AG04449 (cell line): ENCODE results near the gene MOCS1.

Source experiments
- CTCF ChIA-PET: fragments of 350-600 bp; formaldehyde crosslinking; extraction: SDS; loops from one replicate; lab custom pipeline; 2021; ENCODE audit warnings: antibody characterized with exemption; lab: Yijun Ruan, JAX
- POLR2A ChIA-PET: fragments of 400-600, 350-600 bp; formaldehyde crosslinking; extraction: SDS; loops from one replicate; lab custom pipeline; 2020; ENCODE audit warnings: antibody characterized with exemption, inconsistent platforms; lab: Yijun Ruan, JAX
- DNase-seq: peaks from one replicate; pipeline ENCODE4 v3.0.0-alpha.2; 2010; ENCODE audit warnings: low read depth, low spot score
- H3K4me3 ChIP-seq: 2 replicates; pipeline ENCODE4 v1.5.1; 2011; ENCODE audit warnings: low read depth, mild to moderate bottlenecking, control low read depth, low read length
- CTCF ChIP-seq: IDR thresholded peaks from one replicate; pipeline ENCODE4 v1.5.1; 2011; ENCODE audit warnings: mild to moderate bottlenecking, moderate library complexity, low read length, control low read depth, inconsistent platforms; ENCODE audit not compliant: insufficient read depth; ENCODE audit errors: missing control alignments

The MOCS1 gene

DNA sequence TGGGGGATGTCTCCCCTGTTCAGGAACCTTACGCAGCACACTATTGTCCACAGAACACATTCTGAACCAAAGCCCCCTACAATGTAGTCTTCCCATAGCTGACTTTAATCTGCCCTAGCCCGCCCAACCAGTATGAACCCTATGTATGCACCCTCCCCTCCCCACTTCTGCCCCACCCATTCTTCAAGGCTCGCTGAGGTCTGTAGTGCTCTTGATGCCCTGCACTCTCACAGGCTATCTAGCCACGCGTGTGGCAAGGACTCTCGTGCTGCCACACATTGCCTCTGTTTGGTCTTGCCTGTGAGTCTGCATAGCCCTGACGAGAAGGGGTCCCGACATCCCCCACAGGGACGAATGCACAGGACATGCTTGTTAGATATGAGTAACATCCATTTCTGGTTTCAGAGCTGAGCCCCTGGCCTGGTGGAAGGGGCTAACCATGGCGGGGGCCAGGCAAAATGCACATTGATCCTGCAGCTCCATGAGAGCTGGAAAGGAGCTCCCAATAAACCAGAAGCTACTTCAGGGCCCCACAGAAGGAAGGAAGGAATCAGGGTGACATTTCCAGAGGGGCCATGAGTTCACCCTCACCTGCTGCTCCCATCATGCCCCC, 22.6 kb downstream of the MOCS1 start:
- no peak for DNase-seq
- no peak for TF ChIP-seq CTCF
- POLR2A ChIA-PET: no interaction called here
- CTCF ChIA-PET: interaction anchor here (1.9 kb wide), 1 partner anchor 20 kb away, joined by 5 read pairs; no protein-coding TSS in a partner anchor
- no peak overlapping the region for H3K4me3 ChIP-seq

- ChIA-PET POLR2A (interaction anchor here (1.0 kb wide), 1 partner anchor 28 kb away, joined by 3 read pairs; no protein-coding TSS in a partner anchor), CTCF (interaction anchor here (0.8 to 1.9 kb wide), 2 partner anchors 18 to 19 kb away, joined by 3 to 5 read pairs; no protein-coding TSS in a partner anchor)
- H3K4me3 ChIP-seq: no peak overlapping the region
- no peak for TF ChIP-seq CTCF
- DNase-seq: no peak
Observed at GRCh38 chr6:39910744-39911143, 23.5 kb downstream of the MOCS1 start.

DNA sequence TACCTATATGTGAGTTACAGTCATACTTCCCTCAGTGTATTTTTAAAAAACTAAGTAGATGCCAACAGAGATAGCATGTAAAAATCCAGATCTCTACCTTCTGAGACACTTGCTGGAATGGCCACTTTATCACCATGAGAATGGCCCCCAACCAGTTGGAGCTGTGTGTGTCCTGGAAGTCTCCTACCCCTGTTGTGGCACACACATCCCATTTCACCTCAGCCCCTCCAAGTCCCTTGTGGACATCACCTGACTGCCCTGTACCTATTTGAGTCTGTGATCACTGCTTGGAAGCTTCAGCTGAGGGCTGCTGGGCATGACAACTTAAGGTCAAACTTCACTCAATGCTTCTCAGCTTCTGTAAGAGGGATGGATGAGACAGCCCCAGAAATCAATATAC, 24.1 kb downstream of the MOCS1 start:
- H3K4me3 ChIP-seq: no peak overlapping the region
- DNase-seq: no peak
- POLR2A ChIA-PET: interaction anchor here (1.0 kb wide), 1 partner anchor 27 kb away, joined by 3 read pairs; no protein-coding TSS in a partner anchor
- CTCF ChIA-PET: interaction anchor here (0.8 kb wide), 1 partner anchor 17 kb away, joined by 3 read pairs; no protein-coding TSS in a partner anchor
- no peak for TF ChIP-seq CTCF

- no peak for DNase-seq
- no peak overlapping the region for H3K4me3 ChIP-seq
- no peak for TF ChIP-seq CTCF
- POLR2A ChIA-PET: interaction anchor here (1.0 kb wide), 1 partner anchor 27 kb away, joined by 3 read pairs; no protein-coding TSS in a partner anchor
- CTCF ChIA-PET: interaction anchor here (0.8 kb wide), 1 partner anchor 17 kb away, joined by 3 read pairs; no protein-coding TSS in a partner anchor
Observed at GRCh38 chr6:39909701-39910100, 24.6 kb downstream of the MOCS1 start.

DNA sequence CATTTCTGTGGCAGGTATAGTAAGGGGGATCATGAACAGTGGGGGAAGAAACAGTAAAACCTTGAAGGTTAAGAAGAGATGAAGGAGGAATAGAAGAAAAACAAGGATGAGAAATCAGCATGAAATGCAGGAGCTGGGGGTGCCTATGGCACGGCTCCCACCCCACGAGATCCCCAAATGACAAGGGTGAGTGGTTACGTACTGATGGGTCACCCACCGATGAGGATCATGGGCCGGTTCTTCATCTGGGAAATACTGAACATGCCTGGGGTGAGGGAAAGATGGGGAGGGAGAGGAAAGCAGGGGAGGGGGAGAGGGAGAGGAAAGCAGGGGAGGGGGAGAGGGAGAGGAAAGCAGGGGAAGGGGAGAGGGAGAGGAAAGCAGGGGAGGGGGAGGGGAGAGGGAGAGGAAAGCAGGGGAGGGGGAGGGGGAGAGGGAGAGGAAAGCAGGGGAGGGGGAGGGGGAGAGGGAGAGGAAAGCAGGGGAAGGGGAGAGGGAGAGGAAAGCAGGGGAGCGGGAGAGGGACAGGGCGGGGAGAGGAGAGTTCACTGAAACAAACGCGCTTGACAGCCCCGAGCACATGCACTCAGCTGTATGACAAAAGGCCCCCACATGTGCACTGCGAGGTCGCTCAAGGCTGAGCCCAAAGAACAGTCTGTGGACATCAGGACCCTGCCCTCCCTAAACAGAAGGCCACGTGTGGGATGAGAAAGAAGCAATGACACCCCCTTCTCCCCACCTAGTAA, 25.3 kb downstream of the MOCS1 start:
- TF ChIP-seq CTCF: no peak
- CTCF ChIA-PET: no interaction called here
- DNase-seq: no peak
- POLR2A ChIA-PET: no interaction called here
- H3K4me3 ChIP-seq: no peak overlapping the region
